Tibial nerve (tissue), 4 donors: ENCODE results near the gene CLHC1.

Source experiments
- EP300 ChIP-seq, 2 donors: sonication (generic); formaldehyde crosslinking; IDR thresholded peaks; one replicate each; pipeline ENCODE4 v1.6.1; 2017; ENCODE audit warnings: antibody characterized with exemption in 2 of 2, mild to moderate bottlenecking in 1 of 2
- TF ChIP-seq, protein P1 (sequence below), 5 experiments: fragments of 200-600 bp in 3 of 5; fragments of 450-650 bp in 2 of 5; sonication (generic) in 3 of 5; IDR thresholded peaks; one replicate each; pipeline ENCODE4 v1.5.1; 2016 to 2019; ENCODE audit warnings: antibody characterized with exemption in 5 of 5, mild to moderate bottlenecking in 3 of 5, moderate library complexity in 2 of 5

DNA sequence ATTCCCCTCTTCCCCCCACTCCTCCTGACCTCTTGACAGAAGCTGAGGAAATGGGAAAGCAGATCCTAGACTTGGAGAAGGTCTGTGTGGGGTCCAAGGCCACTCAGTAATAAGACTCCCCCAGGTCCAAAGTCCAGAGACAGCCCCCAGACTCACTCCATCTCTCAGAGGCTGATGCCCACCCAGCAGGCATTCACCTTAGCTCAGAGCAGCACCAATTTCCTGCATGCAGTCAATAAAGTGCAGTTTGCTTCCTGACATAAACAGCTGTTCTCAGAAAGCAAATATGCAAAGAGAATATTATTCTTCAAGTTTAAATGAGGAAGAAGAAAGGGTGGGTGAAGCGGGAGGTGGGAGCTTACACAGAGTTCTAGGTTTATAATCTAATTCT, 97.8 kb downstream of the CLHC1 start:
- TF ChIP-seq, protein P1, sequence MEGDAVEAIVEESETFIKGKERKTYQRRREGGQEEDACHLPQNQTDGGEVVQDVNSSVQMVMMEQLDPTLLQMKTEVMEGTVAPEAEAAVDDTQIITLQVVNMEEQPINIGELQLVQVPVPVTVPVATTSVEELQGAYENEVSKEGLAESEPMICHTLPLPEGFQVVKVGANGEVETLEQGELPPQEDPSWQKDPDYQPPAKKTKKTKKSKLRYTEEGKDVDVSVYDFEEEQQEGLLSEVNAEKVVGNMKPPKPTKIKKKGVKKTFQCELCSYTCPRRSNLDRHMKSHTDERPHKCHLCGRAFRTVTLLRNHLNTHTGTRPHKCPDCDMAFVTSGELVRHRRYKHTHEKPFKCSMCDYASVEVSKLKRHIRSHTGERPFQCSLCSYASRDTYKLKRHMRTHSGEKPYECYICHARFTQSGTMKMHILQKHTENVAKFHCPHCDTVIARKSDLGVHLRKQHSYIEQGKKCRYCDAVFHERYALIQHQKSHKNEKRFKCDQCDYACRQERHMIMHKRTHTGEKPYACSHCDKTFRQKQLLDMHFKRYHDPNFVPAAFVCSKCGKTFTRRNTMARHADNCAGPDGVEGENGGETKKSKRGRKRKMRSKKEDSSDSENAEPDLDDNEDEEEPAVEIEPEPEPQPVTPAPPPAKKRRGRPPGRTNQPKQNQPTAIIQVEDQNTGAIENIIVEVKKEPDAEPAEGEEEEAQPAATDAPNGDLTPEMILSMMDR (IDR thresholded peaks at IDR 0.05): no peak
- no peak for TF ChIP-seq EP300 (IDR thresholded peaks at IDR 0.05)
